Fibroblast of skin of back (primary cell): ENCODE results near the gene MYO9B.
A peak's percentile ranks its signal among the peaks of the same experiment; 100 is the strongest.

ENCODE experiments used
- DNase-seq: peaks from one replicate; pipeline ENCODE4 v3.0.0-alpha.2; 2013

Gene MYO9B

GRCh38 chr19:17192751-17193150 lies 117.2 kb downstream of the MYO9B start:
- no peak for DNase-seq

GRCh38 chr19:17194608-17195007 lies 119.0 kb downstream of the MYO9B start:
- DNase-seq = no peak

- no peak for DNase-seq
Measured at GRCh38 chr19:17195106-17195505, 119.5 kb downstream of the MYO9B start.

GRCh38 chr19:17196610-17197009 lies 121.0 kb downstream of the MYO9B start:
- no peak for DNase-seq

GRCh38 chr19:17197666-17198065 lies 122.1 kb downstream of the MYO9B start:
- DNase-seq = no peak

GRCh38 chr19:17200408-17201079 lies 125.0 kb downstream of the MYO9B start:
- no peak for DNase-seq

- DNase-seq = no peak
Measured at GRCh38 chr19:17202249-17202648, 126.7 kb downstream of the MYO9B start.

GRCh38 chr19:17202713-17203112 lies 127.1 kb downstream of the MYO9B start:
- DNase-seq = no peak

GRCh38 chr19:17205237-17206140 lies 129.9 kb downstream of the MYO9B start:
- DNase-seq = peak; percentile 35

GRCh38 chr19:17206736-17207581 lies 131.4 kb downstream of the MYO9B start:
- no peak for DNase-seq

GRCh38 chr19:17209126-17210036 lies 133.8 kb downstream of the MYO9B start:
- peak; percentile 44 for DNase-seq

GRCh38 chr19:17210296-17210695 lies 134.7 kb downstream of the MYO9B start:
- peak; percentile 28 for DNase-seq

GRCh38 chr19:17211547-17212446 lies 136.2 kb downstream of the MYO9B start:
- DNase-seq = no peak

- DNase-seq = no peak
Measured at GRCh38 chr19:17213334-17213733, 137.8 kb downstream of the MYO9B start.

- no peak for DNase-seq
Measured at GRCh38 chr19:17214508-17215126, 139.0 kb downstream of the MYO9B start.

- DNase-seq = peak; percentile 92
Measured at GRCh38 chr19:17215127-17215971, 139.8 kb downstream of the MYO9B start, which contains the start of gene USE1. TSS of gene USE1 (plus strand) at chr19:17215357. CDS start at chr19:17215406, 49 bp downstream.

GRCh38 chr19:17216058-17216670 lies 140.6 kb downstream of the MYO9B start:
- DNase-seq = no peak

- DNase-seq = no peak
Measured at GRCh38 chr19:17219286-17219685, 143.7 kb downstream of the MYO9B start.
